Measurements from ENCODE around the gene PTPRN2. TPM values are rescaled to one million over a fixed set of nuclear protein-coding genes. Genes with fewer than 3 reads are reported as not detected.

The PTPRN2 gene
- total and polyA plus RNA-seq, 2 of the 13 experiments (the other 11 are each of a cell fraction or from before 2014, with no cell fraction given), result 2.5 to 24.2 TPM

DNA sequence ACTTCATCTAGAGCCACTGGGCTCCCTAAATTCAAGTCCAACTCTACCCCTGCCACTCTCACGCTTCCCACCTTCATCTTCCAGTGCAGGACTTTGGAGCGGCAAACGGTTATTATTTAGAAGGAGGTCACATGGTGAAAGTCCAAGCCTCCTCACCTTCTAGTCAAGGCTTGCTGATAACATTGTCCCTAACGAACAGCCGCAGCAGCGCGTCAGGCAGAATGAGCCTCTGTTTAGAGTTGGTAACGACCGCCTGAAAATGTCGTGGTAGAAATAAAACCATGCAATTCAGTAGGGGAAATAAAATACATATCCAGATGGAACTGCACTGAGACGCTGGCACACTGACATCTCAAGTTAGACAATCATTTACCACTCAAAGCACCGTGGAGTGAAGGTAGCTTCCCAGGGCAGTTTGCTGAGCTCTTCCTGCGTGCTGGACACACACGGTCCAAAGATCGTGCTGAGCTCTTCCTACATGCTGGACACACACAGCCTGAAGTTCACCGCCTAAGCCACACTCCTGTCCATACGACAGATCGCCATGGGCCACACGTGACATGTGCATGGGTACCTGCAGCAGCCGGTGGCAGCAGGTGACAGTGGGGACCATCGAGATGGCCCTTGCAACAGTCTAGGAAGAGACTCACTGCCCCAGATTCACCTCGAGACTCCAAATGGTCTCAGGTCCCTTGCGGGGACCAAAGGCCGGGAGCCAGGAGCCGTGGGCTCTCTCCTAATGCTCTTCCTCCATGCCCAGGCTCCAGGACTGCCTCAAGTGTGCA is 323.5 kb downstream of the PTPRN2 start (continued):
- TF ChIP-seq ZNF629 (CRISPR knock-in tag; conservative IDR thresholded peaks at IDR 0.05), result no peak
- no peak for TF ChIP-seq IRX3 (CRISPR knock-in tag; IDR thresholded peaks at IDR 0.05; ENCODE audit: borderline replicate concordance, low read depth)
- peak; percentile 71 for TF ChIP-seq GATAD2A (CRISPR knock-in tag; IDR thresholded peaks at IDR 0.05)
- peak; percentile 73; the same call in 1 of the 2 replicates for TF ChIP-seq HNF4G (IDR thresholded peaks at IDR 0.05; ENCODE audit: borderline replicate concordance, low read depth, low read length)
- 0 out of 2 replicates have a peak, but pooled peaks have one; percentile 63 for TF ChIP-seq HNF4G (CRISPR knock-in tag; IDR thresholded peaks at IDR 0.05; ENCODE audit: borderline replicate concordance, low read depth)
- TF ChIP-seq FOXK2 (IDR thresholded peaks at IDR 0.05), result no peak
- no peak for TF ChIP-seq ZMAT3 (CRISPR knock-in tag; conservative IDR thresholded peaks at IDR 0.05)
- TF ChIP-seq TBX3 (IDR thresholded peaks at IDR 0.05; ENCODE audit: borderline replicate concordance), result no peak
- TF ChIP-seq ZNF546 (CRISPR knock-in tag; conservative IDR thresholded peaks at IDR 0.05), result peak; percentile 40; the same call in 1 of the 2 replicates
- 0 out of 2 replicates have a peak, but pooled peaks have one; percentile 36 for TF ChIP-seq ATF7-NPFF (CRISPR knock-in tag; IDR thresholded peaks at IDR 0.05; ENCODE audit: low read depth)
- no peak for TF ChIP-seq HDAC6 (IDR thresholded peaks at IDR 0.05; ENCODE audit: low read depth, low read length)
- TF ChIP-seq CENPBD1 (CRISPR knock-in tag; IDR thresholded peaks at IDR 0.05; ENCODE audit: borderline replicate concordance, low read depth), result no peak
- no peak for TF ChIP-seq DZIP1 (CRISPR knock-in tag; IDR thresholded peaks at IDR 0.05)
- no peak for TF ChIP-seq JUN (CRISPR knock-in tag; IDR thresholded peaks at IDR 0.05)
- 0 out of 2 replicates have a peak, but pooled peaks have one; percentile 22 for TF ChIP-seq POGZ (CRISPR knock-in tag; IDR thresholded peaks at IDR 0.05)
- no peak; the same call in 1 of the 2 replicates for TF ChIP-seq ZNF230 (CRISPR knock-in tag; IDR thresholded peaks at IDR 0.05)
- no peak for TF ChIP-seq ZMYM4 (CRISPR knock-in tag; IDR thresholded peaks at IDR 0.05)
- TF ChIP-seq IKZF1 (IDR thresholded peaks at IDR 0.05), result no peak
- TF ChIP-seq ZNF776 (CRISPR knock-in tag; IDR thresholded peaks at IDR 0.05), result 0 out of 2 replicates have a peak, but pooled peaks have one; percentile 53
- no peak for TF ChIP-seq ZNF800 (CRISPR knock-in tag; IDR thresholded peaks at IDR 0.05)
- TF ChIP-seq ZNF615 (CRISPR knock-in tag; IDR thresholded peaks at IDR 0.05; ENCODE audit: borderline replicate concordance), result no peak
- no peak for TF ChIP-seq SMAD3 (CRISPR knock-in tag; IDR thresholded peaks at IDR 0.05)
- TF ChIP-seq ZC3H13 (CRISPR knock-in tag; IDR thresholded peaks at IDR 0.05), result 0 out of 2 replicates have a peak, but pooled peaks have one; percentile 31
- TF ChIP-seq KLF12 (CRISPR knock-in tag; IDR thresholded peaks at IDR 0.05; ENCODE audit: borderline replicate concordance), result no peak
